Colonic mucosa (tissue), 4 donors: ENCODE measurements around the gene PPP1CA. TPM values are rescaled to one million over a fixed set of nuclear protein-coding genes. Genes with fewer than 3 reads are reported as not detected.

Experiments used
- DNase-seq: peaks from one replicate; pipeline ENCODE4 v3.0.0-alpha.2; 2020
- H3K27ac ChIP-seq: fragments of 200-600 bp; one replicate; pipeline ENCODE4 v1.8.0; 2021
- H3K27me3 ChIP-seq: fragments of 200-600 bp; one replicate; pipeline ENCODE4 v1.8.0; 2021
- H3K36me3 ChIP-seq: fragments of 200-600 bp; one replicate; pipeline ENCODE4 v1.8.0; 2021
- H3K4me1 ChIP-seq: fragments of 200-600 bp; one replicate; pipeline ENCODE4 v1.8.0; 2021; ENCODE audit warnings: mild to moderate bottlenecking
- H3K4me3 ChIP-seq: fragments of 200-600 bp; one replicate; pipeline ENCODE4 v1.8.0; 2021
- H3K9ac ChIP-seq, 2 donors: one replicate each; pipeline ENCODE4 v1.7.0; 2013; ENCODE audit warnings: control low read depth in 2 of 2, low read depth in 2 of 2, low read length in 2 of 2
- H3K9me3 ChIP-seq: fragments of 200-600 bp; one replicate; pipeline ENCODE4 v1.8.0; 2021
- intact Hi-C: fragments of 100-400 bp; cut with DNase I; formaldehyde crosslinking; loops from one replicate; pipeline ENCODE4 v1.14.1; 2022
- total RNA-seq, 2 donors: library from RNA; stranded (reverse); fragmentation: NEBNext Ultra II Directional in 1 of 2; extraction: Animal tissue kit (Norgen Biotek cat#: 25700) in 1 of 2; gene quantifications; one replicate each; pipeline ENCODE4 v1.2.1, GENCODE V29; 2021
- TF ChIP-seq, protein P1 (sequence below): fragments of 200-600 bp; IDR thresholded peaks from one replicate; pipeline ENCODE4 v1.8.0; 2022; ENCODE audit warnings: antibody characterized with exemption, mild to moderate bottlenecking
- donor health status: healthy.
- donor health status: DM: no; HTN: no; CAD: no.
- donor health status: DM: no; HTN: no; CAD: no.

Gene PPP1CA
- total RNA-seq, 2 donors from 2014 or later: 242 to 280 TPM

DNA sequence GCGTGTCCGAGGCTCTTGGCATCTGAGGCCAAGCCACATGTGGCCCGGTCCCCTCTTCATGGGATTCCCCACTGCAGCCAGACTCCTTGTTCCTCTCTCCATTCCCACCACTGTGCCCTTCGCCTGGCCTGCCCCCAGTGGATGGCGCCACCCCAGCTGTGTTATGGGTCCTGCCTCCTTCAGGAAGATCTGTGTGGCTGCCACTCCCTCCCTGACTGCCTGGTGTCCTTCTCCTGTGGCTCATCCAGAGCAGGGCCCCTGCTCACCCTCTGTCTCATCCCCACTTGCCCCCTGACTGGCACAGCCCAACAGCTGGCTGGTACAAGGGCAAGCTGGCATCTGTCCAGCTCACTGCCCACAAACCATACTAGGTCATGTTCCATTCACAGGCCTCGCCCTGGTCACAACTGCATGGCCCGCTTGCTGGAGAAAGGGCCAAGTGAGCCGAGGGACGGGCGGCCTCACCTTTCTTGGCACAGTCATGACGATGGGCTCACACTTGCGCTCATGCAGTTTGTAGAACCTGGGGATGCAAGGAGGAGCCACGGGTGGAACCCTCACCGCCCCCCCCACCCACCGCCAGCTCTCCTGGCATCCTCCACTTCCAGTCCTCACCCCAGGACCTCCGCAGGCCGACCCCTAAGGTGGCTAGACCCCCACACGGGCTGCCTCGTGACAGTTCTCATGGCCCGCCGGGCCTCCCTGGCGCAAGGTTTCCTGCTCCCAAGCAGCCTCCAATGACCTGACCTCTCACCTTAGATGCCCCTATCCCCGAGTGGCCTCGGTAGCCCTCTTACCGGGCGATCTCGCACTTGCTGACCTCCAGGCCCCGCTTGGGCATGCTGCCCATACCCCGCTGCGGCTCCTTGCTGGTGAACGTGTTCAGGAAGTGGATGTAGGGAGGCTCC is 37.9 kb upstream of the PPP1CA start:
- Histone ChIP-seq H3K36me3 (no peaks in the 10 kb centered on the region), H3K9ac (peak overlapping the region; percentile 3 to 60), H3K27ac (peak overlapping the region; percentile 18), H3K9me3 (no peaks in the 10 kb centered on the region), H3K4me3 (no peak overlapping the region), H3K27me3 (no peaks in the 10 kb centered on the region), H3K4me1 (peaks cover 11% of the 10 kb centered on the region)
- intact Hi-C loops: no loop called here
- TF ChIP-seq, protein P1, sequence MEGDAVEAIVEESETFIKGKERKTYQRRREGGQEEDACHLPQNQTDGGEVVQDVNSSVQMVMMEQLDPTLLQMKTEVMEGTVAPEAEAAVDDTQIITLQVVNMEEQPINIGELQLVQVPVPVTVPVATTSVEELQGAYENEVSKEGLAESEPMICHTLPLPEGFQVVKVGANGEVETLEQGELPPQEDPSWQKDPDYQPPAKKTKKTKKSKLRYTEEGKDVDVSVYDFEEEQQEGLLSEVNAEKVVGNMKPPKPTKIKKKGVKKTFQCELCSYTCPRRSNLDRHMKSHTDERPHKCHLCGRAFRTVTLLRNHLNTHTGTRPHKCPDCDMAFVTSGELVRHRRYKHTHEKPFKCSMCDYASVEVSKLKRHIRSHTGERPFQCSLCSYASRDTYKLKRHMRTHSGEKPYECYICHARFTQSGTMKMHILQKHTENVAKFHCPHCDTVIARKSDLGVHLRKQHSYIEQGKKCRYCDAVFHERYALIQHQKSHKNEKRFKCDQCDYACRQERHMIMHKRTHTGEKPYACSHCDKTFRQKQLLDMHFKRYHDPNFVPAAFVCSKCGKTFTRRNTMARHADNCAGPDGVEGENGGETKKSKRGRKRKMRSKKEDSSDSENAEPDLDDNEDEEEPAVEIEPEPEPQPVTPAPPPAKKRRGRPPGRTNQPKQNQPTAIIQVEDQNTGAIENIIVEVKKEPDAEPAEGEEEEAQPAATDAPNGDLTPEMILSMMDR: no peak
- DNase-seq: peak; percentile 61

DNA sequence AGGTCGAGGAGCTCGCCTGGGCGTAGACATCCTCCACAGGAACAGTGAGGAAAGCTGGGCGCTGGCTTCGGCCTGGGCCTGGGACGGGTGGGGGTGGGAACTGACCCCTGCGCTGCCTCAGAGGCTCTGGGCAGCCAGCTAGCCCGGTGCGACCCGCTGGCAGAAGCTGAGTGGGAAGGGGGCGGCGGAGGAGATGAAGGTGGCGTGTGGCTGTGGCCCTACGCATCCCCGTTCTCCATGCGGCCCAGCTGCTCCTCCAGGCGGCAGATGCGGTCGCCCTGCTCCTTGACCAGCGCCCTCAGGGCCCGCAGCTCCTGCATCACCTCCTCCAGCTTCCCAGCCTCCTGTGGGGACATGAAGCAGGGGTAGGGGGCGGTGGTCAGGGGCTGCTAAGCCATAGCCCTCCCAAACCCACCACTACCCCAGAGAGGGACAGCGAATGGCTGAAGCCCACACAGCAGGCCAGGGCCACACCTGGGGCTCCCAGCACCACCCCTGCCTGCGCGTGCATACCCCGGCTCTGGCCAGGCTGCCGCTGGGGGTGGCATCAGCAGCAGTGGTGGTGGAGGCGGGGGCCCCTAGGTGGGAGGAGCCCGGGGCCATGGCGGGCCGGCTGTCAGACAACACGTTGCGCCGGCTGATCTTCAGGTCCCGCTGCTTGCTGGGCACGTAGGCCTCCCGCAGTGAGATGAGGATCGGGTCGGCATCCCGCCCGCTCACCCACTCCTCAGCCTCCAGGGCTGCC is 36.7 kb upstream of the PPP1CA start:
- intact Hi-C loops: no loop called here
- Histone ChIP-seq H3K27me3 (no peaks in the 10 kb centered on the region), H3K27ac (peak overlapping the region; percentile 56), H3K36me3 (peaks cover 1% of the 10 kb centered on the region), H3K4me3 (peak overlapping the region; percentile 24), H3K9me3 (no peaks in the 10 kb centered on the region), H3K4me1 (peaks cover 11% of the 10 kb centered on the region), H3K9ac (peak overlapping the region; percentile 34 to 56)
- no peak for DNase-seq
- TF ChIP-seq, protein P1: no peak

DNA sequence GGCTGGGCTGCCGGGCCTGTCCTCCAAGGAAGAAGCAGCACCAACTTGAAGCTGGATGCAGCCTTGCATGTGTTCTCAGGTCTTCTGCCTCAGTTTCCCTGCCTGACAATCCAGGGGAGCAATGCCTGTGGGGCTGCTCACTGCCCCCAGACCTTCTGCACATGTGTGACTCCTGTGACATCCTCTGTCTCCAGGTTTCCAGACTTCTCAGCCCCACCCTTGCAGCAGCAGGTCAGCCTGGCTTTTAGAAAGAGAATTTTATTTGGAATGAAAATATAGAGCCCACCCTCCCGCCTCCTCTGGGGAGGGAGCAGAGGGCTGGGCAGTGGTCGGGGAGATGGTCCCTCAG is 36.1 kb upstream of the PPP1CA start:
- Histone ChIP-seq H3K9ac (peak overlapping the region; percentile 55 to 56), H3K4me3 (peak overlapping the region; percentile 24), H3K27ac (peak overlapping the region; percentile 56), H3K4me1 (peaks cover 11% of the 10 kb centered on the region), H3K36me3 (peaks cover 7% of the 10 kb centered on the region), H3K27me3 (no peaks in the 10 kb centered on the region), H3K9me3 (no peaks in the 10 kb centered on the region)
- intact Hi-C loops: no loop called here
- no peak for DNase-seq
- TF ChIP-seq, protein P1: no peak

DNA sequence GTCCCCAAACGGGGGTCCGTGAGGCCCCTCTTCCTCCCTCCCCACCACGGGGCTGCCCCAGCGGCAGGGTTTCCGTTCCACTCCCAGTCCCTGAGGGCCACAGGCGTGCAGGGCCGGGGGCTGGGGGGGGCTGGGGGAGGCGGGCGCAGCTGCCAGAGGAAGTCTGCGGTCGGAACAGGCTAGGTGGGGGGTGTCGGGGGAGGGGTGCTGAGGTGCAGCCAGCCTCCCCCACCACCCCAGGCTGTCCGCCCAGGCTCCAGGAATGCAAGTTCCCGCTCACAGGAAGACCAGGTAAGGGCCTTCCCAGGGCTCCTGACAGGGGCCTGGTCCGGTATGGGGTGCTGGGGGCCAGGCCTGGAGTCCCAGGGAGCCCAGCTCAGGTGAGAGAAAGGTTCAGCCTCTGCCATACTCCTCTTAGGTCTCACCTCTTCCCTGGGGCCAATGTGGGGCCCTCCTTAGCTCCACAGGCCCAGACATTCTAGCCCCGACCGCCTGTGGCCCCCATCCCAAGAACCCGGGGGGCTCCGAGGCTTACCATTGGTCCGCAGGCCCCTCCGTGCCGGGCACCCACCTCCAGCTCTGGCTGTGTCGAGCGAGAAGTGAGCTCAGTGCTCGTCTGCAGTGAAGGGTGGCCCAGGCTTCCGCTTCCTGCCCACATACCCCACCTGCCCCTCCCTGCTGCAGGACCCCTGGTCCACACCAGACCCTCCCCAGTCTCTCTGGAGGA is 35.6 kb upstream of the PPP1CA start, which contains the start of gene PTPRCAP:
TSS of gene PTPRCAP (minus strand) at position 601 of the 727 bp plus-strand sequence. CDS start at position 538, 63 bp downstream.
- Histone ChIP-seq H3K9ac (peak within 1 kb of the TSS; percentile 55 to 56), H3K27ac (peak within 1 kb of the TSS; percentile 56), H3K4me1 (peaks cover 6% of the 10 kb centered on the region), H3K36me3 (peaks cover 12% of the 10 kb centered on the region), H3K9me3 (no peaks in the 10 kb centered on the region), H3K4me3 (peak within 1 kb of the TSS; percentile 24), H3K27me3 (no peaks in the 10 kb centered on the region)
- DNase-seq: no peak
- intact Hi-C loops: no loop called here
- TF ChIP-seq, protein P1: no peak
